Muscle layer of colon (tissue), 2 donors: Measurements from ENCODE around the gene TMEM108.

ENCODE experiments used
- H3K27ac ChIP-seq: one replicate; pipeline ENCODE4 v1.7.0; 2013; ENCODE audit warnings: low read depth, mild to moderate bottlenecking, low read length, moderate library complexity
- H3K27me3 ChIP-seq, 2 donors: one replicate each; pipeline ENCODE4 v1.7.0; 2013; ENCODE audit warnings: low read length in 2 of 2, mild to moderate bottlenecking in 2 of 2; ENCODE audit not compliant: insufficient read depth in 2 of 2, control insufficient read depth in 1 of 2
- H3K36me3 ChIP-seq: one replicate; pipeline ENCODE4 v1.7.0; 2013; ENCODE audit warnings: mild to moderate bottlenecking, low read length; ENCODE audit not compliant: insufficient read depth
- H3K4me1 ChIP-seq: one replicate; pipeline ENCODE4 v1.7.0; 2013; ENCODE audit warnings: mild to moderate bottlenecking, low read length; ENCODE audit not compliant: insufficient read depth
- H3K4me3 ChIP-seq, 2 donors: one replicate each; pipeline ENCODE4 v1.7.0; 2013; ENCODE audit warnings: low read length in 2 of 2, low read depth in 1 of 2, mild to moderate bottlenecking in 1 of 2, moderate library complexity in 1 of 2
- H3K9ac ChIP-seq: one replicate; pipeline ENCODE4 v1.7.0; 2013; ENCODE audit warnings: low read length
- H3K9me3 ChIP-seq: one replicate; pipeline ENCODE4 v1.7.0; 2013; ENCODE audit warnings: mild to moderate bottlenecking, low read length
- donor health status: abdominal sarcoma.
- donor health status: Adenocarcinoma of cecum.

The TMEM108 gene

GRCh38 chr3:133283958-133284807, 246.0 kb downstream of the TMEM108 start:
- H3K36me3 ChIP-seq = no peaks in the 10 kb centered on the region
- no peak overlapping the region for H3K9ac ChIP-seq
- H3K9me3 ChIP-seq = no peaks in the 10 kb centered on the region

GRCh38 chr3:133289322-133289721, 251.1 kb downstream of the TMEM108 start:
- no peak overlapping the region for H3K9ac ChIP-seq
- H3K9me3 ChIP-seq = no peaks in the 10 kb centered on the region
- H3K27me3 ChIP-seq = no peaks in the 10 kb centered on the region
- no peaks in the 10 kb centered on the region for H3K36me3 ChIP-seq
- H3K27ac ChIP-seq = no peak overlapping the region
- no peaks in the 10 kb centered on the region for H3K4me1 ChIP-seq
- no peak overlapping the region for H3K4me3 ChIP-seq

More at GRCh38 chr3:133283958-133284807, 246.0 kb downstream of the TMEM108 start:
- no peak overlapping the region for H3K4me3 ChIP-seq
- no peaks in the 10 kb centered on the region for H3K4me1 ChIP-seq
- no peaks in the 10 kb centered on the region for H3K27me3 ChIP-seq
- H3K27ac ChIP-seq = no peak overlapping the region

GRCh38 chr3:133292296-133292695, 254.1 kb downstream of the TMEM108 start:
- no peaks in the 10 kb centered on the region for H3K27me3 ChIP-seq
- H3K4me1 ChIP-seq = no peaks in the 10 kb centered on the region
- no peak overlapping the region for H3K27ac ChIP-seq
- H3K9me3 ChIP-seq = no peaks in the 10 kb centered on the region
- H3K36me3 ChIP-seq = no peaks in the 10 kb centered on the region
- no peak overlapping the region for H3K9ac ChIP-seq
- H3K4me3 ChIP-seq = no peak overlapping the region

DNA sequence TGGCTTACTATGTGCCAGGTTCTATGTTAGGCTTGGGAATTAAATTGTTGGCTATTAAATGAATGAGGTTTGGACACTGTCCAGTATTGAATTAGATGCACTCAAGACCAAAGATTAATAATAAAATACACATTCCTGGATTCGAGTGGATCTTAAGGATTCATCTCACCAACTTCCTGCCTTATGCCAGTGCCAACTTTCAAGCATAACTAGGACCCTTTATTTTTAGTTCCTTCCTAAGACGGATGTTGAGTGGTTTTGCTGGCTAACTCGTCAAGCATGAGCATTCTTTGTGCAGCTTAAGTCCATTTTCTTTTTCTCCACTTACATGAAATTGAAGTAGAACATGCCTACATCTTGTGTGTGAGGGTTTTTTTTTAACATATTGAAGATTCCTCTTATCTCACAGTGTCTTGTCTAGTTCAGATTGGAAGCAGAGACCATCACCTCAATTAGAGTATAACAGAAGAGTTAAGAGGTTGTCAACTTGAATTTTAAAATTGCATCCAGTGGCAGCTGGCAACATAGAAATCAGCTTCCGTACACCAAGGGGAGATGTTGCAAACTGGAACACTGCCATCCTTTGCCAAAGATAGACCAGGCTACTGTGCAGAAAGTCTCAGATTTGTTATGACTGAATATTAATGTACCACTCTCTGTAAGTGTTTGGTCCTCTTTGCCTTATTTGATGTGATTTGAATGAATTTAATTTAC, 255.4 kb downstream of the TMEM108 start:
- Histone ChIP-seq H3K4me1 (no peaks in the 10 kb centered on the region), H3K9ac (no peak overlapping the region), H3K27me3 (no peaks in the 10 kb centered on the region), H3K9me3 (no peaks in the 10 kb centered on the region), H3K36me3 (no peaks in the 10 kb centered on the region), H3K4me3 (no peak overlapping the region), H3K27ac (no peak overlapping the region)

- Histone ChIP-seq H3K9ac (no peak overlapping the region), H3K27me3 (no peaks in the 10 kb centered on the region), H3K9me3 (no peaks in the 10 kb centered on the region), H3K27ac (no peak overlapping the region), H3K4me1 (no peaks in the 10 kb centered on the region), H3K4me3 (no peak overlapping the region), H3K36me3 (no peaks in the 10 kb centered on the region)
Observed at GRCh38 chr3:133294253-133294652, 256.1 kb downstream of the TMEM108 start.

DNA sequence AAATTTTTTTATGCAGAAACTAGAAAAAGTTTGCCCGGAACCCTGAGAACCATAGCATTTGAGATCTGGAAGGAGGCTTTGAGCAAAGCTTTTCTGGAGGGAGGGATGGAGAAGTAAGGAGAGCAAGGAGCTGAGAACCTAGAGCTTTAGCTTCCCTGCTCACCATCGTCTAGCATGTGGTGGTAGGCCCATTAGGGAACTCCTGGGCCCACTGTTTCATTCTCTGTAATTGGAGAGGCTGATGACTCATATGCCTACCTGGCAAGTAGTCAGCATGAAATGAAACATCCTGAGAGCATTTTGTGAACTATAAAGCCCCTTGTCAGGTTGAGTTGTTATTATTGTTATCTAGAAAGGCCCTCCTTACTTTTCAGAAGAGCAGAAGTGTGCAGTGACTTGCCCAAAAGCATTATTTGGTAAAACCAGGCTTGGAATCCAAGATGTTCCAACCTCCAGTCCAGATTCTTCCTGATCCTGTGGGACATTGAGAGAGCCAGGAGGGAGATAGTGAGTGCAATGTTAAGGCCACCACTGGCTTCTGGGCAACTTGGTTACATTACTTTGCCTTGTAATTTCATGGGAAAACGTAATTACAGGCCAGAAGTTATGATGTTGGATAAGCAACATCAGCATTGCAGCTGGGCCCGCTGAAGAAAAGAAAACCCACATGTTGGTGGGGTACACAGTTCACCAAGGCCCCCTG, 257.2 kb downstream of the TMEM108 start:
- Histone ChIP-seq H3K36me3 (no peaks in the 10 kb centered on the region), H3K4me1 (no peaks in the 10 kb centered on the region), H3K9ac (no peak overlapping the region), H3K4me3 (no peak overlapping the region), H3K27ac (no peak overlapping the region), H3K27me3 (no peaks in the 10 kb centered on the region), H3K9me3 (no peaks in the 10 kb centered on the region)

GRCh38 chr3:133295944-133296917, 258.0 kb downstream of the TMEM108 start:
- no peaks in the 10 kb centered on the region for H3K9me3 ChIP-seq
- H3K36me3 ChIP-seq = no peaks in the 10 kb centered on the region

DNA sequence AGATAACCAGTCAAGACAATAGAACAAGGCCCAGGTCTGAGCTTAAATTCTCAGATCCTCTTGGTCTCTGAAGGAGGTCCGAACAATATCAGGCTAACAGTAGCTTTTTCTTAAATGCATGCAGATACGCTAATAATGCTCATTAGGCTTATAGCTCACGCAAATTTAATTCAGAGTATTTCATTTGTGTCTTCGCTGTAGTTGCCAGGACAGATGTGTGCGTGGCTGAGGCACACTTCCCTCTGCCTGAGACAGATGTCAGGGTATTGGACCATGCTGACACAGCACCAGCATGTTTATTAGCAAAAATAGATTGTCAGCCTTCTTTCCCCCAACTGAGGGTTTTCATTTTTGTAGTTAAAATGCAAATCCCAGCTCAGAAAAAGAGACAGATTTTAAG, 258.8 kb downstream of the TMEM108 start:
- no peak overlapping the region for H3K27ac ChIP-seq
- H3K4me3 ChIP-seq = no peak overlapping the region
- H3K27me3 ChIP-seq = no peaks in the 10 kb centered on the region
- H3K9ac ChIP-seq = no peak overlapping the region
- H3K9me3 ChIP-seq = no peaks in the 10 kb centered on the region
- H3K36me3 ChIP-seq = no peaks in the 10 kb centered on the region
- H3K4me1 ChIP-seq = no peaks in the 10 kb centered on the region

More at GRCh38 chr3:133295944-133296917, 258.0 kb downstream of the TMEM108 start:
- no peaks in the 10 kb centered on the region for H3K4me1 ChIP-seq
- H3K4me3 ChIP-seq = no peak overlapping the region
- H3K27ac ChIP-seq = no peak overlapping the region
- no peaks in the 10 kb centered on the region for H3K27me3 ChIP-seq
- no peak overlapping the region for H3K9ac ChIP-seq

DNA sequence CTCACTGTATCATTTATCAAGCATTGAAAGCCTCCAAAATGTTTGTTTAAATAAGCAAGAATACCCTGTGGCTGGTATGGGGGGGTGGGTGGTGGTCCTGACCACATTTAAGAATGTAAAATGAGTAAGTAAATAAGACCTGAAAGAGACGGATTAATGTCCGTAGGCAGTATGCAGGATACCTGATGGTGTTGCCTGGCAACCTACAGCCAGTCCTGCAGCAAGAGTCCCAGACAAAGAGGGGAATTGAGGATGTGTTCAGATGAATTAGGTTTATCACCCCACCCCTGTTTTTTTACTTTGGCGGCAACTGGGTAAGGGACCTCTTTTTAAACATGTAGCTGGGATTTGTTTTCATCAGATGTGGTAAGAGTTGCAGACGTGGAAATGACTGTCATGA, 261.9 kb downstream of the TMEM108 start:
- Histone ChIP-seq H3K27ac (no peak overlapping the region), H3K4me1 (no peaks in the 10 kb centered on the region), H3K4me3 (no peak overlapping the region), H3K9ac (no peak overlapping the region), H3K27me3 (no peaks in the 10 kb centered on the region), H3K9me3 (no peaks in the 10 kb centered on the region), H3K36me3 (no peaks in the 10 kb centered on the region)

DNA sequence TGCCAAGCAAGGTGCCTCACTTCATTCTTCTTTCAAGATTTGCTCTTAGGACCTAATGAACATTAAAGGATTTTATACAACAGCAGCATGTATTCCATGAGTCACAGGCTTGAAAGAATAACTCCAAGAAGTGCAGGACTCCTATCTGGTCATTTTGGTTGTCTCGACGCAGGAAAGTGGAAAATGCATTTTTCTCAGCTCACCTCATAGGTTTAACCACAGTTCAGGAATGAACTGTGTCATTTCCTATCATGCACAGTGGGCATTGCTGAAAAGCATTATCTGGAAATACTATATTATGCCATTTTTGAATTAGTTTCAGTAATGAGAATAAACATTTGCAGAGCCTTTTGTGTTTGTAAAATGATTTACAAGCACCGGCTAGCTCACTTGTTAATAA, 263.0 kb downstream of the TMEM108 start:
- H3K27ac ChIP-seq = no peak overlapping the region
- H3K4me1 ChIP-seq = no peaks in the 10 kb centered on the region
- H3K27me3 ChIP-seq = no peaks in the 10 kb centered on the region
- H3K4me3 ChIP-seq = no peak overlapping the region
- no peak overlapping the region for H3K9ac ChIP-seq
- H3K36me3 ChIP-seq = no peaks in the 10 kb centered on the region
- no peaks in the 10 kb centered on the region for H3K9me3 ChIP-seq
